Heart right ventricle (tissue), 16 donors: ENCODE data around the gene KRT32. TPM values are rescaled to one million over a fixed set of nuclear protein-coding genes. Genes with fewer than 3 reads are reported as not detected.
A peak's percentile ranks its signal among the peaks of the same experiment; 100 is the strongest.

Experiments
- ATAC-seq, 8 donors: fragments of 200-7000 bp; cut with Tn5 transposase; one replicate each; pipeline ENCODE4 v1.9.1; 2020; ENCODE audit warnings: mild to moderate bottlenecking in 8 of 8, moderate library complexity in 8 of 8, moderate number of reproducible peaks in 1 of 8
- DNase-seq, 2 donors: peaks; one replicate each; pipeline ENCODE4 v3.0.0-alpha.2; 2020
- H3K27ac ChIP-seq, 10 donors: fragments of 200-600 bp; sonication (generic) in 2 of 10; one replicate each; pipeline versions ENCODE4 v1.5.0 to v1.8.0; 2020 to 2022; ENCODE audit warnings: mild to moderate bottlenecking in 3 of 10
- H3K27me3 ChIP-seq, 7 donors: fragments of 200-600 bp; one replicate each; pipeline ENCODE4 v1.8.0; 2021 to 2022; ENCODE audit warnings: mild to moderate bottlenecking in 2 of 7
- H3K36me3 ChIP-seq, 9 donors: fragments of 200-600 bp; sonication (generic) in 1 of 9; one replicate each; pipeline versions ENCODE4 v1.5.0 to v1.8.0; 2020 to 2022; ENCODE audit warnings: mild to moderate bottlenecking in 2 of 9
- H3K4me1 ChIP-seq, 9 donors: fragments of 200-600 bp; sonication (generic) in 1 of 9; one replicate each; pipeline versions ENCODE4 v1.5.0 to v1.8.0; 2020 to 2022; ENCODE audit warnings: mild to moderate bottlenecking in 4 of 9
- H3K4me3 ChIP-seq, 10 donors: fragments of 200-600 bp; sonication (generic) in 2 of 10; one replicate each; pipeline versions ENCODE4 v1.5.0 to v1.8.0; 2020 to 2022; ENCODE audit warnings: mild to moderate bottlenecking in 7 of 10, moderate library complexity in 2 of 10
- H3K9me3 ChIP-seq, 11 donors: fragments of 200-600 bp in 10 of 11; sonication (generic) in 2 of 11; one replicate each; pipeline versions ENCODE4 v1.5.0 to v1.8.0; 2013 to 2022; ENCODE audit warnings: mild to moderate bottlenecking in 2 of 11, control low read depth in 1 of 11, moderate library complexity in 1 of 11
- CTCF ChIP-seq, 9 donors: fragments of 200-600 bp; sonication (generic) in 2 of 9; IDR thresholded peaks; one replicate each; pipeline versions ENCODE4 v1.5.0 to v1.8.0; 2021 to 2022; ENCODE audit warnings: antibody characterized with exemption in 9 of 9, mild to moderate bottlenecking in 5 of 9, moderate library complexity in 1 of 9
- whole genome bisulfite sequencing, 2 donors: extraction: QIAGEN DNeasy Blood & Tissue Kit; methylation state at CpG; one replicate each; pipeline ENCODE4 v1.1.7; 2013; ENCODE audit warnings: inconsistent platforms in 1 of 2; 5-methylcytosine and 5-hydroxymethylcytosine counted together
- intact Hi-C, 10 donors: fragments of 100-400 bp; cut with DNase I; formaldehyde crosslinking; loops; one replicate each; pipeline versions ENCODE4 v1.11.1 to v1.14.2; 2022
- polyA plus RNA-seq, 2 donors: library from polyadenylated mRNA; stranded (reverse); fragments of 200-250 nt; gene quantifications; one replicate each; pipeline ENCODE4 v1.2.3, GENCODE V29; 2013
- total RNA-seq, 10 donors: library from RNA; stranded (reverse); fragmentation: NEBNext Ultra II Directional in 3 of 10; extraction: Animal tissue kit (Norgen Biotek cat#: 25700) in 3 of 10; gene quantifications; one replicate each; pipeline versions ENCODE4 v1.2.1 to v1.2.4, GENCODE V29; 2021 to 2023
- donor health status: Arrhythmogenic right ventricular cardiomyopathy.
- donor health status: ischemic (EF 13 %, LVEDD 7.1; RV severe dilation, severe dysfunction).
- donor health status: healthy with polysubstance abuse.
- donor health status: DM: no; HTN: yes; CAD: no.
- donor health status: DM: no; HTN: no; CAD: no.
- donor health status: ischemic (EF 25% LVEDD 6.9; RV normal size, moderate dysfunction).
- donor health status: ischemic (EF 25% LVEDD 5.7; RV mildly dilated, moderate dysfunction).
- donor health status: healthy.
- donor health status: DM: yes; HTN: yes; CAD: no.
- donor health status: Ischemic cardiomyopathy.
- donor health status: ischemic (EF 35%, LVEDD 5.7; RV mildly dilated, moderate dysfunction).
- donor health status: nonischemic (EF 11% LVEDD 7.7; RV severe dilation, severe dysfunction).
- donor health status: DM: yes; HTN: yes; CAD: no.
- donor health status: PGD.
- donor health status: ischemic (EF 29% LVEDD 5.4; RV normal size, mild dysfunction).
- donor health status: nonischemic (EF 23%, LVEDD 6.1; RV moderate dilation, normal function).

Gene KRT32
- total and polyA plus RNA-seq, 12 donors = 0.14 to 0.22 (median 0.21) TPM; not detected in 9

GRCh38 chr17:41498276-41498675 lies 31.1 kb upstream of the KRT32 start:
- intact Hi-C loops = loop anchor here in 3 of 10 donors (5.0 to 10.0 kb wide), 4 partner anchors 83 to 591 kb away; partner anchors contain the start of genes KRTAP16-1 (in 1 of the 3) and KRTAP29-1 (in 1 of the 3)

GRCh38 chr17:41496803-41497484 lies 29.8 kb upstream of the KRT32 start:
- WGBS, 2 donors = 50 to 54% methylated on average over 12 of the region's 12 CpGs
- ATAC-seq = peak; percentile 67 to 90 (median 82)

More at GRCh38 chr17:41498276-41498675, 31.1 kb upstream of the KRT32 start:
- WGBS, 2 donors = 61 to 65% methylated on average over 6 of the region's 6 CpGs
- H3K27me3 ChIP-seq = peaks cover 0 to 32% (median 16%) of the 10 kb centered on the region in 7 donors
- ATAC-seq = peak in 1 of 8 donors; percentile 35
- no peaks in the 10 kb centered on the region for H3K36me3 ChIP-seq
- no peak overlapping the region for H3K4me3 ChIP-seq
- peaks cover 0 to 43% (median 0%) of the 10 kb centered on the region in 9 donors for H3K4me1 ChIP-seq
- no peak for DNase-seq
- TF ChIP-seq CTCF (IDR thresholded peaks at IDR 0.05) = no peak
- H3K9me3 ChIP-seq = no peaks in the 10 kb centered on the region
- H3K27ac ChIP-seq = peak overlapping the region in 2 of 10 donors; percentile 44 to 89

GRCh38 chr17:41494524-41494923 lies 27.3 kb upstream of the KRT32 start:
- TF ChIP-seq CTCF (IDR thresholded peaks at IDR 0.05) = no peak
- peaks cover 0 to 19% (median 8%) of the 10 kb centered on the region in 7 donors for H3K27me3 ChIP-seq
- intact Hi-C loops = loop anchor here in 3 of 10 donors (10.0 kb wide), 3 partner anchors 80 to 190 kb away; partner anchors contain the start of genes KRTAP16-1 (in 1 of the 3) and KRTAP29-1 (in 1 of the 3)
- WGBS, 2 donors = 51 to 55% methylated on average over 2 of the region's 2 CpGs
- H3K4me3 ChIP-seq = no peak overlapping the region
- no peak overlapping the region for H3K27ac ChIP-seq
- peak in 1 of 8 donors; percentile 67 for ATAC-seq
- no peak for DNase-seq
- H3K4me1 ChIP-seq = peaks cover 0 to 61% (median 0%) of the 10 kb centered on the region in 9 donors
- H3K36me3 ChIP-seq = no peaks in the 10 kb centered on the region
- no peaks in the 10 kb centered on the region for H3K9me3 ChIP-seq

More at GRCh38 chr17:41496803-41497484, 29.8 kb upstream of the KRT32 start:
- no peak overlapping the region for H3K4me3 ChIP-seq
- peak; percentile 28 to 84 (median 61) for TF ChIP-seq CTCF (IDR thresholded peaks at IDR 0.05)
- H3K36me3 ChIP-seq = no peaks in the 10 kb centered on the region
- peaks cover 0 to 32% (median 16%) of the 10 kb centered on the region in 7 donors for H3K27me3 ChIP-seq
- peak; percentile 48 to 61 for DNase-seq
- H3K27ac ChIP-seq = peak overlapping the region in 1 of 10 donors; percentile 89
- intact Hi-C loops = loop anchor here in 3 of 10 donors (5.0 to 10.0 kb wide), 4 partner anchors 82 to 590 kb away; partner anchors contain the start of genes KRTAP16-1 (in 1 of the 3) and KRTAP29-1 (in 1 of the 3)
- peaks cover 0 to 57% (median 0%) of the 10 kb centered on the region in 9 donors for H3K4me1 ChIP-seq
- no peaks in the 10 kb centered on the region for H3K9me3 ChIP-seq

- intact Hi-C loops = loop anchor here in 3 of 10 donors (10.0 kb wide), 3 partner anchors 78 to 188 kb away; partner anchors contain the start of genes KRTAP16-1 (in 1 of the 3) and KRTAP29-1 (in 1 of the 3)
- Histone ChIP-seq H3K27me3 (peaks cover 0 to 6% (median 2%) of the 10 kb centered on the region in 7 donors), H3K27ac (peak overlapping the region in 1 of 10 donors; percentile 77), H3K36me3 (no peaks in the 10 kb centered on the region), H3K4me3 (no peak overlapping the region), H3K4me1 (peaks cover 0 to 51% (median 0%) of the 10 kb centered on the region in 9 donors), H3K9me3 (no peaks in the 10 kb centered on the region)
- 43% methylated on average over 4 of the region's 4 CpGs for WGBS, 2 donors
- DNase-seq (peak; percentile 27 to 33), ATAC-seq (peak in 1 of 8 donors; percentile 12)
- no peak for TF ChIP-seq CTCF (IDR thresholded peaks at IDR 0.05)
Measured at GRCh38 chr17:41492771-41493170, 25.6 kb upstream of the KRT32 start.
